Body of pancreas (tissue), 4 donors: ENCODE data around the gene MINK1. TPM values are rescaled to one million over a fixed set of nuclear protein-coding genes. Genes with fewer than 3 reads are reported as not detected.

ENCODE experiments used
- ATAC-seq: fragments of 150-250 bp; one replicate; pipeline ENCODE4 v1.9.1; 2016
- DNase-seq, 4 donors: peaks; one replicate each; pipeline ENCODE4 v3.0.0-alpha.2; 2019
- H3K27ac ChIP-seq, 4 donors: fragments of 200-600 bp; sonication (generic); 1 replicate in 3 of 4; 2 replicates in 1 of 4; pipeline versions ENCODE4 v1.5.1 to v1.6.1; 2016 to 2019; ENCODE audit warnings: mild to moderate bottlenecking in 1 of 4, mixed read lengths in 1 of 4, moderate library complexity in 1 of 4
- H3K27me3 ChIP-seq, 2 donors: fragments of 200-600 bp; sonication (generic); one replicate each; pipeline ENCODE4 v1.6.0; 2016; ENCODE audit warnings: mild to moderate bottlenecking in 1 of 2
- H3K36me3 ChIP-seq, 2 donors: fragments of 200-600 bp; sonication (generic); replicated peaks in 1 of 2; 2 replicates each; pipeline ENCODE4 v1.5.1; 2016; ENCODE audit warnings: low read depth in 2 of 2; ENCODE audit not compliant: insufficient read depth in 1 of 2
- H3K4me1 ChIP-seq: fragments of 200-600 bp; sonication (generic); one replicate; pipeline ENCODE4 v1.6.0; 2016
- H3K4me3 ChIP-seq, 2 donors: fragments of 200-600 bp; sonication (generic); 1 replicate in 1 of 2; 2 replicates in 1 of 2; pipeline ENCODE4 v1.5.1; 2016 to 2019
- H3K9me3 ChIP-seq, 3 donors: fragments of 200-600 bp; sonication (generic); 1 replicate in 2 of 3; 2 replicates in 1 of 3; pipeline ENCODE4 v1.5.1; 2016
- CTCF ChIP-seq, 7 experiments: fragments of 450-650 bp in 4 of 7; fragments of 200-600 bp in 3 of 7; sonication (generic) in 3 of 7; IDR thresholded peaks; one replicate each; pipeline ENCODE4 v1.5.1; 2016 to 2019; ENCODE audit warnings: antibody characterized with exemption in 7 of 7
- POLR2A ChIP-seq, 3 donors: fragments of 450-650 bp; IDR thresholded peaks; one replicate each; pipeline ENCODE4 v1.6.1; 2016; ENCODE audit warnings: antibody characterized with exemption in 3 of 3, mild to moderate bottlenecking in 2 of 3
- WGBS, 2 donors: methylation state at CpG; one replicate each; pipeline ENCODE4 v1.1.5; 2017; 5-methylcytosine and 5-hydroxymethylcytosine counted together
- intact Hi-C: fragments of 100-400 bp; cut with DNase I; formaldehyde crosslinking; loops from one replicate; pipeline ENCODE4 v1.15.1; 2023
- total RNA-seq, 2 donors: library from RNA; depleted of rRNA; stranded (reverse); fragments of >200 nt; gene quantifications; one replicate each; pipeline ENCODE4 v1.1.0, GENCODE V29; 2016

Gene MINK1
- total RNA-seq, 2 donors from 2014 or later = 32.7 to 66.6 TPM

GRCh38 chr17:4877089-4877488, 43.9 kb downstream of the MINK1 start:
- Histone ChIP-seq H3K9me3 (no peaks in the 10 kb centered on the region), H3K36me3 (peaks cover 0 to 3% of the 10 kb centered on the region in 2 donors), H3K27me3 (no peaks in the 10 kb centered on the region), H3K4me1 (no peaks in the 10 kb centered on the region), H3K4me3 (no peak overlapping the region), H3K27ac (no peak overlapping the region)
- ATAC-seq (no peak), DNase-seq (peak in 1 of 4 donors; percentile 17)
- intact Hi-C loops = no loop called here
- TF ChIP-seq CTCF (IDR thresholded peaks at IDR 0.05) (no peak), POLR2A (IDR thresholded peaks at IDR 0.05) (no peak)
- 88% methylated on average over 4 to 5 of the region's 5 CpGs for WGBS, 2 donors

- ATAC-seq (no peak), DNase-seq (peak in 1 of 4 donors; percentile 21)
- Histone ChIP-seq H3K4me1 (no peaks in the 10 kb centered on the region), H3K27me3 (no peaks in the 10 kb centered on the region), H3K27ac (no peak overlapping the region), H3K36me3 (peaks cover 0 to 4% of the 10 kb centered on the region in 2 donors), H3K9me3 (no peaks in the 10 kb centered on the region), H3K4me3 (no peak overlapping the region)
- TF ChIP-seq POLR2A (IDR thresholded peaks at IDR 0.05) (no peak), CTCF (IDR thresholded peaks at IDR 0.05) (no peak)
- 72 to 84% methylated on average over 4 of the region's 4 CpGs for WGBS, 2 donors
- intact Hi-C loops = no loop called here
Measured at GRCh38 chr17:4879601-4880000, 46.5 kb downstream of the MINK1 start.

- Histone ChIP-seq H3K27ac (no peak overlapping the region), H3K4me1 (no peaks in the 10 kb centered on the region), H3K9me3 (no peaks in the 10 kb centered on the region), H3K36me3 (peaks cover 0 to 10% of the 10 kb centered on the region in 2 donors), H3K27me3 (no peaks in the 10 kb centered on the region), H3K4me3 (no peak overlapping the region)
- 83 to 92% methylated on average over 12 to 15 of the region's 15 CpGs for WGBS, 2 donors
- no peak for TF ChIP-seq CTCF (IDR thresholded peaks at IDR 0.05)
- TF ChIP-seq POLR2A (IDR thresholded peaks at IDR 0.05) = no peak
- intact Hi-C loops = no loop called here
- ATAC-seq = no peak
- no peak for DNase-seq
Measured at GRCh38 chr17:4880857-4881256, 47.7 kb downstream of the MINK1 start.

- ATAC-seq (peak; percentile 87), DNase-seq (peak; percentile 75 to 86 (median 78))
- Histone ChIP-seq H3K27ac (no peak overlapping the region), H3K36me3 (peaks cover 0 to 20% of the 10 kb centered on the region in 2 donors), H3K27me3 (no peaks in the 10 kb centered on the region), H3K4me3 (no peak overlapping the region), H3K9me3 (no peaks in the 10 kb centered on the region), H3K4me1 (no peaks in the 10 kb centered on the region)
- intact Hi-C loops = no loop called here
- TF ChIP-seq CTCF (IDR thresholded peaks at IDR 0.05) (peak; percentile 72 to 93 (median 83)), POLR2A (IDR thresholded peaks at IDR 0.05) (no peak)
- 35 to 45% methylated on average over 7 to 9 of the region's 9 CpGs for WGBS, 2 donors
Measured at GRCh38 chr17:4881761-4882555, 48.8 kb downstream of the MINK1 start.

GRCh38 chr17:4884489-4884888, 51.3 kb downstream of the MINK1 start:
- H3K27ac ChIP-seq = no peak overlapping the region
- no peak for TF ChIP-seq POLR2A (IDR thresholded peaks at IDR 0.05)
- no peak for TF ChIP-seq CTCF (IDR thresholded peaks at IDR 0.05)
- H3K9me3 ChIP-seq = no peaks in the 10 kb centered on the region
- no peaks in the 10 kb centered on the region for H3K4me1 ChIP-seq
- ATAC-seq (no peak), DNase-seq (no peak)
- WGBS, 2 donors = 92 to 98% methylated on average over 2 to 4 of the region's 4 CpGs
- H3K27me3 ChIP-seq = no peaks in the 10 kb centered on the region
- no peak overlapping the region for H3K4me3 ChIP-seq
- H3K36me3 ChIP-seq = peaks cover 0 to 20% of the 10 kb centered on the region in 2 donors
- intact Hi-C loops = no loop called here
